Nephron (organoid): ENCODE measurements around the gene FAM9A.

ENCODE experiments used
- H3K27ac Mint-ChIP-seq, 3 experiments: 2 replicates each; pipeline ENCODE4 v1.8.0; 2020; ENCODE audit warnings: mixed read lengths in 3 of 3, mild to moderate bottlenecking in 2 of 3, moderate library complexity in 1 of 3
- H3K27me3 Mint-ChIP-seq: 2 replicates; pipeline ENCODE4 v1.8.0; 2021; ENCODE audit warnings: low read depth, mild to moderate bottlenecking, moderate library complexity, mixed read lengths
- H3K36me3 Mint-ChIP-seq: 2 replicates; pipeline ENCODE4 v1.8.0; 2020; ENCODE audit warnings: low read depth, mixed read lengths
- H3K4me1 Mint-ChIP-seq: 2 replicates; pipeline ENCODE4 v1.8.0; 2020; ENCODE audit warnings: mixed read lengths
- H3K4me3 Mint-ChIP-seq, 3 experiments: 2 replicates each; pipeline ENCODE4 v1.8.0; 2020; ENCODE audit warnings: mild to moderate bottlenecking in 3 of 3, mixed read lengths in 3 of 3, moderate library complexity in 2 of 3
- H3K9me3 Mint-ChIP-seq: 2 replicates; pipeline ENCODE4 v1.8.0; 2020; ENCODE audit warnings: mixed read lengths
- TF ChIP-seq, protein P1 (sequence below), 3 experiments: fragments of 200-600 bp; sonication (generic); IDR thresholded peaks; one replicate each; pipeline ENCODE4 v1.5.0; 2021; ENCODE audit warnings: antibody characterized with exemption in 3 of 3; ENCODE audit not compliant: unreplicated experiment in 3 of 3

Gene FAM9A

DNA sequence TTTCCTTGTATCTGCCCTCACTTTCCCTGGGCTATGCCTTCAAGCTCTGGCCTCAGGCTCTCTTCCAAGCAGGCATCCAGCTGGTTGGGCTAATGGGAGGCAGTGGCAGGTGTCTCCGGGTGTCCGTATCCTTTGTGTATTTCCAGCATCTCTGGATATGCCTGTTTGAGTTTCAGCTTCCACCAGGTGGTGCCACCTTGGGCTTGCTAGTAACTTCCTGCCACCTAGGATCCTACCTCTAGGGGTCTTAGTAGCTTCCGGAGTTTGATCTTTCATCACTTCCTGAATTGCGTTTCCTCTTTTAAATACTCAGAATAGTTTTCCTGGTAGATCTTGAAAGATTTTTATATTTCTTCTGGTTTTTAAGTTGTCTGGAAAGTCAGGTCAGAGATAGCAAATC is 46.1 kb downstream of the FAM9A start:
- H3K27ac Mint-ChIP-seq = no peak overlapping the region
- H3K4me1 Mint-ChIP-seq = peaks cover 10% of the 10 kb centered on the region
- no peak overlapping the region for H3K4me3 Mint-ChIP-seq
- TF ChIP-seq, protein P1, sequence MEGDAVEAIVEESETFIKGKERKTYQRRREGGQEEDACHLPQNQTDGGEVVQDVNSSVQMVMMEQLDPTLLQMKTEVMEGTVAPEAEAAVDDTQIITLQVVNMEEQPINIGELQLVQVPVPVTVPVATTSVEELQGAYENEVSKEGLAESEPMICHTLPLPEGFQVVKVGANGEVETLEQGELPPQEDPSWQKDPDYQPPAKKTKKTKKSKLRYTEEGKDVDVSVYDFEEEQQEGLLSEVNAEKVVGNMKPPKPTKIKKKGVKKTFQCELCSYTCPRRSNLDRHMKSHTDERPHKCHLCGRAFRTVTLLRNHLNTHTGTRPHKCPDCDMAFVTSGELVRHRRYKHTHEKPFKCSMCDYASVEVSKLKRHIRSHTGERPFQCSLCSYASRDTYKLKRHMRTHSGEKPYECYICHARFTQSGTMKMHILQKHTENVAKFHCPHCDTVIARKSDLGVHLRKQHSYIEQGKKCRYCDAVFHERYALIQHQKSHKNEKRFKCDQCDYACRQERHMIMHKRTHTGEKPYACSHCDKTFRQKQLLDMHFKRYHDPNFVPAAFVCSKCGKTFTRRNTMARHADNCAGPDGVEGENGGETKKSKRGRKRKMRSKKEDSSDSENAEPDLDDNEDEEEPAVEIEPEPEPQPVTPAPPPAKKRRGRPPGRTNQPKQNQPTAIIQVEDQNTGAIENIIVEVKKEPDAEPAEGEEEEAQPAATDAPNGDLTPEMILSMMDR (IDR thresholded peaks at IDR 0.05; ENCODE audit: unreplicated experiment in 3 of 3) = peak in 2 of 3 experiments; percentile 10 to 17
- no peaks in the 10 kb centered on the region for H3K9me3 Mint-ChIP-seq
- H3K36me3 Mint-ChIP-seq = no peaks in the 10 kb centered on the region
- peaks cover 4% of the 10 kb centered on the region for H3K27me3 Mint-ChIP-seq

DNA sequence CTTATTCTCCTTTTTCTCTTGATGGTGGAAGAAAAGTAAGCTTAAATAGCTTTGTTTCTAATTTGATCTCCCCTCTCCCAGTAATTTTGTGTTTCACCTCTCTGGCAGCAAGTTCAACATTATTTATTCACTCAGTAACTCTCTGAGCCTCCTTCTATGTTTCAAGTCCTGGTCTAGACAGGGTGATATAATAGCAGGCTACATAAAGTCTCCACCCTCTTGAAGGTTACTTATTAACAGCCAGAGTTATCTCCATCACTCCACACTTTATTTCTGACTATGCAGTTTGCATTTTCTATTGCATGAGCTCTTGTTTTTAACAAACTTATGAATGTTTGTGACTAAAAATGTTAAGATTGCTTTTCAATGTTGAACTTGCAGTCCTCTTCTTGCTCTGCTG is 51.5 kb downstream of the FAM9A start:
- Mint-ChIP-seq H3K9me3 (no peaks in the 10 kb centered on the region), H3K27me3 (peaks cover 14% of the 10 kb centered on the region), H3K4me1 (no peaks in the 10 kb centered on the region), H3K27ac (peak overlapping the region in 1 of 3 experiments; percentile 1), H3K36me3 (no peaks in the 10 kb centered on the region), H3K4me3 (no peak overlapping the region)
- TF ChIP-seq, protein P1 (IDR thresholded peaks at IDR 0.05; ENCODE audit: unreplicated experiment in 3 of 3) = no peak

DNA sequence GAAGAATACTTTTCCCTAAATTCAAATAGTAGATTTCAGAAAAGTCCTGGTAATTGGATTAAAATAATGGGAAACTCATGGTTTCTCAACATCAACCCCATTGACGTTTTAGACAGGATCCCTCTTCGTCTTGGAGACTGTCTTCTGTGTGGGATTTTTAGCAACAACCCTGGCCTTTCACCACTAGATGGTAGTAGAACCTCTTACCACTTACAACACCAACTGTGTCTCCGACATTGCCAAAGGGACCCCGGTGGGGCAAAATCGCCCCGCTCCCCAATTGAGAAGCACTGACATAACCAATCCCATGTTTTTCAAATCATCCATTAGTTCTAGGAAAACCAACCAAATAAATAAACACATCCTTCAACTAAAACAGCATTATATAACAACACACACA is 52.3 kb downstream of the FAM9A start:
- no peaks in the 10 kb centered on the region for H3K4me1 Mint-ChIP-seq
- H3K4me3 Mint-ChIP-seq = no peak overlapping the region
- TF ChIP-seq, protein P1 (IDR thresholded peaks at IDR 0.05; ENCODE audit: unreplicated experiment in 3 of 3) = peak; percentile 67 to 73 (median 68)
- H3K36me3 Mint-ChIP-seq = no peaks in the 10 kb centered on the region
- no peak overlapping the region for H3K27ac Mint-ChIP-seq
- H3K9me3 Mint-ChIP-seq = no peaks in the 10 kb centered on the region
- peaks cover 14% of the 10 kb centered on the region for H3K27me3 Mint-ChIP-seq

DNA sequence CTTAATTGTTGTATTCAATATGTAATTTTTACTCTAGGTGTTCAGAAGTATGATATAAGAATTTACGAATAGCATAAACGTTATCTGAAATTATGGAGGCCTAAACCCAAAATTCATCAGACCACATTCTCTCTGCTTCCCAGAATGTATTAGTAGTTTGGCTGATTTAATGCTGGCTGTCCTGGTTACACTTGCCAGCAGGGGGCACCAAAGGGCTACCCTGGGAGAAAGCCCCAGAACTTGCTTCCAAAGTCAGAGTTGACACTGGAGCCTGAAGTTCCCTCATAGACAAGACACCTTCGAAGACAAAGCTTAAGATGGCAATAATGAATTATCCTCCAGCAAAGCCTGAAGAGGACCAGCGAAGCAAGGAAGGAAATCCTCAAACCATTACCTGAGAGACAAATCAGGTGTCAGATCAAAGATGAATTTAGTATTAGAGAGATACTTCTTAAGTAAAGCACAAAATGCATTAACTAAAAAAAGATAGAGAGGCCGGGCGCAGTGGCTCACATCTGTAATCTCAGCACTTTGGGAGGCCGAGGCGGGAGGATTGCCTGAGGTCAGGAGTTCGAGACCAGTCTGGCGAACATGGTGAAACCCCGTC is 58.0 kb downstream of the FAM9A start:
- Mint-ChIP-seq H3K27ac (no peak overlapping the region), H3K4me3 (no peak overlapping the region), H3K4me1 (peaks cover 8% of the 10 kb centered on the region), H3K9me3 (no peaks in the 10 kb centered on the region), H3K36me3 (no peaks in the 10 kb centered on the region), H3K27me3 (peaks cover 3% of the 10 kb centered on the region)
- TF ChIP-seq, protein P1 (IDR thresholded peaks at IDR 0.05; ENCODE audit: unreplicated experiment in 3 of 3) = peak; percentile 51 to 55 (median 54)

DNA sequence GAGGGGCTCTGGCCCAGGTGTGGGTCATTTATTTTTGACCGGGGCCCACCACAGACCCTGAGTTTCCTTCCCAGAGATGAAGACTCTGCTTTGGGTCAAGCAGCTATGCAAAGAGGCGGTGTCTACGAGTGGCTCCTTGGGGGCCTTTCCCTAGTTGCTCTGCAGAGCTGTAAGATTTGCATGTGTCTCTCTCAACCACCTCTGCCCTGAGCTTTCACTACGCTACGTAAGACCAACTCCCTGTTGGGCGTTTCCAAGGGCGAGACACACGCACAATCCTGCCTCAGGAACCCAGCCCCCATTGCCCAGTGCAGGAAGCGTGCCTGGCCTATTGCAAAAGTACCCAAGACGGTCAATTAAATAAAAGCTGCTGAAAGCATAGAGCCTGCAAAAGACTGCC is 59.2 kb downstream of the FAM9A start:
- Mint-ChIP-seq H3K4me1 (peaks cover 13% of the 10 kb centered on the region), H3K4me3 (no peak overlapping the region), H3K9me3 (no peaks in the 10 kb centered on the region), H3K36me3 (no peaks in the 10 kb centered on the region), H3K27me3 (peaks cover 3% of the 10 kb centered on the region), H3K27ac (no peak overlapping the region)
- TF ChIP-seq, protein P1 (IDR thresholded peaks at IDR 0.05; ENCODE audit: unreplicated experiment in 3 of 3) = no peak
